ENCODE results near the gene APOF. TPM values are rescaled to one million over a fixed set of nuclear protein-coding genes. Genes with fewer than 3 reads are reported as not detected.
"Not testable (repeated sequence)": the region's sequence is repeated elsewhere in the genome, so short reads cannot be mapped to it uniquely, and the experiment has no call there.

The APOF gene
- total and polyA plus RNA-seq, 4 donors = 0.12 TPM; not detected in 3

GRCh38 chr12:56350662-56351061 lies 12.0 kb downstream of the APOF start:
- no peak for TF ChIP-seq CTCF (IDR thresholded peaks at IDR 0.05; ENCODE audit: control extremely low read depth, extremely low read depth)
- Histone ChIP-seq H3K27me3 (ENCODE audit: control insufficient read depth in 3 of 3, insufficient read depth in 3 of 3, low read length in 2 of 3) (no peaks in the 10 kb centered on the region), H3K9me3 (ENCODE audit: control insufficient read depth in 4 of 4, insufficient read depth in 3 of 4, low read length in 3 of 4) (no peaks in the 10 kb centered on the region), H3K27ac (ENCODE audit: low read depth in 1 of 2, low read length in 1 of 2) (no peak overlapping the region), H3K4me1 (ENCODE audit: control insufficient read depth in 5 of 5, insufficient read depth in 5 of 5, low read length in 5 of 5) (no peaks in the 10 kb centered on the region), H3K4me3 (no peak overlapping the region), H3K9ac (ENCODE audit: insufficient read depth in 1 of 2, low read length in 2 of 2) (no peak overlapping the region), H3K36me3 (ENCODE audit: control insufficient read depth in 4 of 4, insufficient read depth in 4 of 4, low read length in 4 of 4) (peaks cover 40 to 71% (median 57%) of the 10 kb centered on the region in 4 donors)
- ATAC-seq (ENCODE audit: insufficient read depth, low FRiP score) (no peak), DNase-seq (no peak)
- WGBS, 2 donors = 91 to 98% methylated on average over 2 of the region's 2 CpGs

GRCh38 chr12:56348776-56349175 lies 13.9 kb downstream of the APOF start:
- Histone ChIP-seq H3K36me3 (ENCODE audit: control insufficient read depth in 4 of 4, insufficient read depth in 4 of 4, low read length in 4 of 4) (peaks cover 30 to 60% (median 48%) of the 10 kb centered on the region in 4 donors), H3K9ac (ENCODE audit: insufficient read depth in 1 of 2, low read length in 2 of 2) (no peak overlapping the region), H3K9me3 (ENCODE audit: control insufficient read depth in 4 of 4, insufficient read depth in 3 of 4, low read length in 3 of 4) (no peaks in the 10 kb centered on the region), H3K27me3 (ENCODE audit: control insufficient read depth in 3 of 3, insufficient read depth in 3 of 3, low read length in 2 of 3) (no peaks in the 10 kb centered on the region), H3K27ac (ENCODE audit: low read depth in 1 of 2, low read length in 1 of 2) (no peak overlapping the region), H3K4me1 (ENCODE audit: control insufficient read depth in 5 of 5, insufficient read depth in 5 of 5, low read length in 5 of 5) (no peaks in the 10 kb centered on the region), H3K4me3 (no peak overlapping the region)
- WGBS, 2 donors = 95 to 98% methylated on average over 5 of the region's 5 CpGs
- no peak for ATAC-seq (ENCODE audit: insufficient read depth, low FRiP score)
- no peak for TF ChIP-seq CTCF (IDR thresholded peaks at IDR 0.05; ENCODE audit: control extremely low read depth, extremely low read depth)
- DNase-seq = no peak

- not testable (repeated sequence) for ATAC-seq (ENCODE audit: insufficient read depth, low FRiP score); H3K27ac ChIP-seq (ENCODE audit: low read depth in 1 of 2, low read length in 1 of 2); H3K4me1 ChIP-seq (ENCODE audit: control insufficient read depth in 5 of 5, insufficient read depth in 5 of 5, low read length in 5 of 5); H3K9me3 ChIP-seq (ENCODE audit: control insufficient read depth in 4 of 4, insufficient read depth in 3 of 4, low read length in 3 of 4); H3K27me3 ChIP-seq (ENCODE audit: control insufficient read depth in 3 of 3, insufficient read depth in 3 of 3, low read length in 2 of 3); DNase-seq; H3K4me3 ChIP-seq; H3K9ac ChIP-seq (ENCODE audit: insufficient read depth in 1 of 2, low read length in 2 of 2)
- 95 to 97% methylated on average over 9 of the region's 9 CpGs for WGBS, 2 donors
- peaks cover 33 to 63% (median 53%) of the 10 kb centered on the region in 4 donors for H3K36me3 ChIP-seq (ENCODE audit: control insufficient read depth in 4 of 4, insufficient read depth in 4 of 4, low read length in 4 of 4)
Observed at GRCh38 chr12:56347255-56347654, 15.4 kb downstream of the APOF start.

- Histone ChIP-seq H3K36me3 (ENCODE audit: control insufficient read depth in 4 of 4, insufficient read depth in 4 of 4, low read length in 4 of 4) (peaks cover 34 to 61% (median 53%) of the 10 kb centered on the region in 4 donors), H3K9me3 (ENCODE audit: control insufficient read depth in 4 of 4, insufficient read depth in 3 of 4, low read length in 3 of 4) (no peaks in the 10 kb centered on the region), H3K9ac (ENCODE audit: insufficient read depth in 1 of 2, low read length in 2 of 2) (no peak overlapping the region), H3K4me1 (ENCODE audit: control insufficient read depth in 5 of 5, insufficient read depth in 5 of 5, low read length in 5 of 5) (no peaks in the 10 kb centered on the region), H3K4me3 (no peak overlapping the region), H3K27me3 (ENCODE audit: control insufficient read depth in 3 of 3, insufficient read depth in 3 of 3, low read length in 2 of 3) (no peaks in the 10 kb centered on the region), H3K27ac (ENCODE audit: low read depth in 1 of 2, low read length in 1 of 2) (no peak overlapping the region)
- WGBS, 2 donors = 86 to 92% methylated on average over 5 to 7 of the region's 7 CpGs
- ATAC-seq (ENCODE audit: insufficient read depth, low FRiP score) (no peak), DNase-seq (no peak)
- no peak for TF ChIP-seq CTCF (IDR thresholded peaks at IDR 0.05; ENCODE audit: control extremely low read depth, extremely low read depth)
Observed at GRCh38 chr12:56346675-56347074, 16.0 kb downstream of the APOF start.

GRCh38 chr12:56342290-56342689 lies 20.4 kb downstream of the APOF start:
- not testable (repeated sequence) for H3K9me3 ChIP-seq (ENCODE audit: control insufficient read depth in 4 of 4, insufficient read depth in 3 of 4, low read length in 3 of 4); H3K9ac ChIP-seq (ENCODE audit: insufficient read depth in 1 of 2, low read length in 2 of 2); H3K27me3 ChIP-seq (ENCODE audit: control insufficient read depth in 3 of 3, insufficient read depth in 3 of 3, low read length in 2 of 3); H3K27ac ChIP-seq (ENCODE audit: low read depth in 1 of 2, low read length in 1 of 2); H3K4me1 ChIP-seq (ENCODE audit: control insufficient read depth in 5 of 5, insufficient read depth in 5 of 5, low read length in 5 of 5); DNase-seq; ATAC-seq (ENCODE audit: insufficient read depth, low FRiP score); H3K4me3 ChIP-seq
- 97 to 98% methylated on average over 2 of the region's 2 CpGs for WGBS, 2 donors
- peaks cover 15 to 31% (median 27%) of the 10 kb centered on the region in 4 donors for H3K36me3 ChIP-seq (ENCODE audit: control insufficient read depth in 4 of 4, insufficient read depth in 4 of 4, low read length in 4 of 4)

Data from lung (tissue), 12 donors.